HepG2 (cell line): ENCODE data around the gene BTG2. TPM values are rescaled to one million over a fixed set of nuclear protein-coding genes. Genes with fewer than 3 reads are reported as not detected.

ENCODE experiments used
- ATAC-seq: fragments of 200-7000 bp; cut with Tn5 transposase; 3 replicates; pipeline ENCODE4 v1.9.1; 2020; ENCODE audit warnings: mild to moderate bottlenecking, moderate library complexity
- BruUV-seq: library from RNA; stranded (reverse); fragments of 400-500 nt; replicated peaks from 2 replicates; lab custom pipeline; 2021; lab: Mats Ljungman, UMichigan
- CTCF ChIA-PET: fragments of 300-600 bp; formaldehyde crosslinking; extraction: SDS; loops from one replicate; lab custom pipeline; 2021; ENCODE audit warnings: low total read pairs, inconsistent platforms, low intra/inter-chr PET ratio; lab: Yijun Ruan, JAX
- POLR2A ChIA-PET: fragments of 350-600 bp; sonication (Branson Sonifier 250); formaldehyde crosslinking; loops from one replicate; lab custom pipeline; 2020; ENCODE audit warnings: antibody characterized with exemption, inconsistent platforms; lab: Yijun Ruan, JAX
- DNase-seq: peaks from one replicate; pipeline ENCODE4 v3.0.0-alpha.2; 2015; ENCODE audit warnings: low spot score
- FAIRE-seq: peaks from 3 replicates; lab custom pipeline; 2011; peaks lifted over from hg19 to GRCh38; lab: Jason Lieb, UNC
- H2AFZ ChIP-seq: one replicate; pipeline ENCODE4 v1.6.1; 2011; ENCODE audit warnings: low read length, inconsistent platforms
- H3K27ac ChIP-seq: fragments of 300-600 bp; 3 replicates; pipeline ENCODE4 v1.8.0; 2011; ENCODE audit warnings: mixed run types, mild to moderate bottlenecking, mixed read lengths, low read length, inconsistent platforms; ENCODE audit not compliant: insufficient read depth; ENCODE audit errors: extremely low read length
- H3K27me3 ChIP-seq, 2 experiments: fragments of 200-600 bp in 1 of 2; 2 replicates in 1 of 2; 3 replicates in 1 of 2; pipeline versions ENCODE4 v1.6.0 to v1.8.0; 2011; ENCODE audit warnings: low read length in 2 of 2, mild to moderate bottlenecking in 2 of 2, moderate library complexity in 2 of 2, inconsistent platforms in 1 of 2; ENCODE audit not compliant: insufficient read depth in 2 of 2, control insufficient read depth in 1 of 2
- H3K36me3 ChIP-seq, 2 experiments: fragments of 200-600 bp in 1 of 2; replicated peaks in 1 of 2; 2 replicates in 1 of 2; 3 replicates in 1 of 2; pipeline versions ENCODE4 v1.5.1 to v1.8.0; 2011; ENCODE audit warnings: low read length in 2 of 2, inconsistent platforms in 1 of 2; ENCODE audit not compliant: insufficient read depth in 2 of 2, control insufficient read depth in 1 of 2
- H3K4me1 ChIP-seq: 2 replicates; pipeline ENCODE4 v1.5.1; 2012; ENCODE audit warnings: low read length, inconsistent platforms; ENCODE audit not compliant: insufficient read depth
- H3K4me2 ChIP-seq: 2 replicates; pipeline ENCODE4 v1.6.0; 2011; ENCODE audit warnings: low read depth, low read length, inconsistent platforms
- H3K4me3 ChIP-seq, 3 experiments: fragments of 200-600 bp in 1 of 3; sonication (generic), shearing (Covaris generic) in 1 of 3; replicated peaks in 1 of 3; 2 replicates each; pipeline ENCODE4 v1.5.1; 2011 to 2016; ENCODE audit warnings: low read length in 3 of 3, inconsistent platforms in 2 of 3, low read depth in 2 of 3, mild to moderate bottlenecking in 2 of 3, control low read depth in 1 of 3, mixed read lengths in 1 of 3; ENCODE audit not compliant: insufficient read depth in 1 of 3
- H3K79me2 ChIP-seq: one replicate; pipeline ENCODE4 v1.6.1; 2011; ENCODE audit warnings: low read length, inconsistent platforms; ENCODE audit not compliant: insufficient read depth
- H3K9ac ChIP-seq: 2 replicates; pipeline ENCODE4 v1.6.0; 2011; ENCODE audit warnings: mild to moderate bottlenecking, low read depth, low read length, inconsistent platforms; ENCODE audit not compliant: insufficient read depth
- H3K9me3 ChIP-seq: 2 replicates; pipeline ENCODE4 v1.5.1; 2012; ENCODE audit warnings: mild to moderate bottlenecking, low read length
- H4K20me1 ChIP-seq: 2 replicates; pipeline ENCODE4 v1.6.0; 2011; ENCODE audit warnings: inconsistent platforms, mild to moderate bottlenecking, low read length, moderate library complexity; ENCODE audit not compliant: insufficient read depth
- CCAR2 ChIP-seq: fragments of 200-400 bp; formaldehyde crosslinking; optimal IDR thresholded peaks from 2 replicates; pipeline ENCODE3; 2018; ENCODE audit warnings: low read depth, mild to moderate bottlenecking, low read length, moderate library complexity
- EEA1 ChIP-seq: sonication (generic); formaldehyde crosslinking; IDR thresholded peaks from 2 replicates; pipeline ENCODE4 v1.5.1; 2020; ENCODE audit warnings: mild to moderate bottlenecking, missing genetic modification reagents, borderline replicate concordance
- FOXO1 ChIP-seq: sonication (generic); formaldehyde crosslinking; IDR thresholded peaks from 2 replicates; pipeline ENCODE4 v1.4.0; 2020; ENCODE audit warnings: missing genetic modification reagents
- HOXD1 ChIP-seq: sonication (generic); formaldehyde crosslinking; IDR thresholded peaks from 2 replicates; pipeline ENCODE4 v1.5.0; 2020; ENCODE audit warnings: missing genetic modification reagents
- NR2F1 ChIP-seq, 2 experiments: fragments of 450-650 bp in 1 of 2; formaldehyde crosslinking in 1 of 2; IDR thresholded peaks; 2 replicates each; pipeline versions ENCODE4 v1.5.0 to v1.6.1; 2016 to 2020; ENCODE audit warnings: mild to moderate bottlenecking in 1 of 2, missing compliant biosample characterization in 1 of 2, missing genetic modification reagents in 1 of 2, moderate library complexity in 1 of 2
- PAF1 ChIP-seq: IDR thresholded peaks from 2 replicates; pipeline ENCODE4 v1.6.1; 2016; ENCODE audit warnings: missing genetic modification reagents, missing compliant biosample characterization
- PITX1 ChIP-seq: sonication (generic); formaldehyde crosslinking; IDR thresholded peaks from 2 replicates; pipeline ENCODE4 v1.5.1; 2020; ENCODE audit warnings: mild to moderate bottlenecking, missing genetic modification reagents
- SNRNP70 ChIP-seq: fragments of 200-400 bp; formaldehyde crosslinking; IDR thresholded peaks from 2 replicates; pipeline ENCODE4 v1.6.1; 2017; ENCODE audit warnings: mild to moderate bottlenecking, low read depth, low read length, moderate library complexity
- SP1 ChIP-seq, 2 experiments: fragments of 450-650 bp in 1 of 2; sonication (generic) in 1 of 2; formaldehyde crosslinking in 1 of 2; IDR thresholded peaks; 2 replicates each; pipeline versions ENCODE4 v1.4.0 to v1.6.1; 2016 to 2020; ENCODE audit warnings: missing genetic modification reagents in 1 of 2
- TARDBP ChIP-seq: sonication (generic); formaldehyde crosslinking; IDR thresholded peaks from 2 replicates; pipeline ENCODE4 v1.8.0; 2022; ENCODE audit warnings: mild to moderate bottlenecking, missing genetic modification reagents
- WIZ ChIP-seq: sonication (generic); formaldehyde crosslinking; IDR thresholded peaks from 2 replicates; pipeline ENCODE4 v1.5.1; 2020; ENCODE audit warnings: mild to moderate bottlenecking, missing genetic modification reagents
- ZBTB42 ChIP-seq: sonication (generic); formaldehyde crosslinking; IDR thresholded peaks from 2 replicates; pipeline ENCODE4 v1.5.0; 2020; ENCODE audit warnings: mild to moderate bottlenecking, missing genetic modification reagents
- ZFP90 ChIP-seq: sonication (generic); formaldehyde crosslinking; IDR thresholded peaks from 2 replicates; pipeline ENCODE4 v1.8.0; 2022; ENCODE audit warnings: missing genetic modification reagents, mild to moderate bottlenecking, inconsistent platforms, borderline replicate concordance
- WGBS: methylation state at CpG from one replicate; pipeline ENCODE4 v1.1.6; 2017; ENCODE audit warnings: low lambda C conversion rate; 5-methylcytosine and 5-hydroxymethylcytosine counted together
- in situ Hi-C: cut with HindIII; loops from 2 replicates; pipeline ENCODE4 v1.10.0; 2017; ENCODE audit warnings: low pct_unique_long_range_greater_than_20kb; ENCODE audit not compliant: extremely low pct_ligation_motif_present
- intact Hi-C: fragments of 100-400 bp; cut with micrococcal nuclease; formaldehyde crosslinking; loops from one replicate; pipeline ENCODE4 v1.10.0; 2022; ENCODE audit not compliant: unreplicated experiment
- polyA plus RNA-seq, 8 experiments: library from polyadenylated mRNA; depleted of rRNA in 3 of 8; stranded (reverse) in 7 of 8; unstranded in 1 of 8; fragments of >200 nt; fragmentation: Illumina TruSeq in 4 of 8; extraction: Trizol in 4 of 8; gene quantifications; 2 replicates each; pipeline versions ENCODE4 v1.2.1 to v1.2.3, GENCODE V29; 2011 to 2016; ENCODE audit warnings: low read depth in 4 of 8, missing spikeins in 1 of 8, mixed read lengths in 1 of 8; ENCODE audit not compliant: insufficient read depth in 1 of 8
- total RNA-seq, 5 experiments: library from RNA; depleted of rRNA; stranded (reverse); fragments of >200 nt; fragmentation: Illumina TruSeq; extraction: Trizol; gene quantifications; 2 replicates each; pipeline ENCODE4 v1.2.3, GENCODE V29; 2016; ENCODE audit warnings: low read depth in 1 of 5
- TF ChIP-seq, protein P1 (sequence below): sonication (generic); formaldehyde crosslinking; IDR thresholded peaks from 2 replicates; pipeline ENCODE4 v1.8.1; 2023; ENCODE audit warnings: missing genetic modification reagents, inconsistent platforms, borderline replicate concordance

The BTG2 gene
- total and polyA plus RNA-seq, 2 of the 13 experiments (the other 11 are each of a cell fraction or from before 2014, with no cell fraction given): 13.6 to 18.3 TPM

GRCh38 chr1:203308328-203308922 is 3.1 kb downstream of the BTG2 start:
- H3K79me2 ChIP-seq: peaks cover 13% of the 10 kb centered on the region
- no peak overlapping the region for H3K4me3 ChIP-seq
- no TSS peak for BruUV-seq
- peaks cover 0 to 16% of the 10 kb centered on the region in 2 experiments; a peak in 3 of 5 replicates for H3K27me3 ChIP-seq
- 86% methylated on average over 5 of the region's 5 CpGs for WGBS
- no peak overlapping the region for H3K27ac ChIP-seq
- H3K9me3 ChIP-seq: no peaks in the 10 kb centered on the region
- CTCF ChIA-PET: no interaction called here
- H3K4me1 ChIP-seq: peaks cover 34% of the 10 kb centered on the region
- H2AFZ ChIP-seq: no peak overlapping the region
- peaks cover 0 to 3% of the 10 kb centered on the region in 2 experiments; a peak in 1 of 5 replicates for H3K36me3 ChIP-seq
- no peak for ATAC-seq
- H4K20me1 ChIP-seq: no peaks in the 10 kb centered on the region
- FAIRE-seq: no peak
- no peak for DNase-seq
- TF ChIP-seq CCAR2 (no peak), PAF1 (CRISPR knock-in tag) (0 out of 2 replicates have a peak, but pooled peaks have one; percentile 49), ZBTB42 (no peak)
- in situ Hi-C loops: no loop called here
- POLR2A ChIA-PET: interaction anchor here (1.6 to 6.3 kb wide), 2 partner anchors 12 to 20 kb away, joined by 3 to 77 read pairs; no protein-coding TSS in a partner anchor
- intact Hi-C loops: no loop called here
- H3K9ac ChIP-seq: no peak overlapping the region
- no peak overlapping the region for H3K4me2 ChIP-seq

DNA sequence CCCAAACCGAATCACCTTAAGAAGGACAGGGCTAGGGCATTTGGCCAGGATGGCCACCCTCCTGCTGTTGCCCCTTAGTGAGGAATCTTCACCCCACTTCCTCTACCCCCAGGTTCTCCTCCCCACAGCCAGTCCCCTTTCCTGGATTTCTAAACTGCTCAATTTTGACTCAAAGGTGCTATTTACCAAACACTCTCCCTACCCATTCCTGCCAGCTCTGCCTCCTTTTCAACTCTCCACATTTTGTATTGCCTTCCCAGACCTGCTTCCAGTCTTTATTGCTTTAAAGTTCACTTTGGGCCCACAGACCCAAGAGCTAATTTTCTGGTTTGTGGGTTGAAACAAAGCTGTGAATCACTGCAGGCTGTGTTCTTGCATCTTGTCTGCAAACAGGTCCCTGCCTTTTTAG is 3.6 kb downstream of the BTG2 start:
- POLR2A ChIA-PET: interaction anchor here (1.6 to 6.3 kb wide), 2 partner anchors 12 to 20 kb away, joined by 3 to 77 read pairs; no protein-coding TSS in a partner anchor
- in situ Hi-C loops (no loop called here), intact Hi-C loops (no loop called here)
- ATAC-seq (no peak), FAIRE-seq (no peak), DNase-seq (no peak)
- H2AFZ ChIP-seq: no peak overlapping the region
- no peak overlapping the region for H3K9ac ChIP-seq
- H3K36me3 ChIP-seq: peaks cover 0 to 3% of the 10 kb centered on the region in 2 experiments; a peak in 1 of 5 replicates
- no peaks in the 10 kb centered on the region for H4K20me1 ChIP-seq
- H3K4me1 ChIP-seq: peaks cover 29% of the 10 kb centered on the region
- peaks cover 13% of the 10 kb centered on the region for H3K79me2 ChIP-seq
- TF ChIP-seq TARDBP (CRISPR knock-in tag) (no peak), EEA1 (no peak), NR2F1 (CRISPR knock-in tag; IDR thresholded peaks at IDR 0.05) (no peak), WIZ (CRISPR knock-in tag) (no peak), ZFP90 (CRISPR knock-in tag) (no peak), PITX1 (no peak), HOXD1 (CRISPR knock-in tag) (no peak), FOXO1 (CRISPR knock-in tag) (no peak), SP1 (IDR thresholded peaks at IDR 0.05) (no peak), SP1 (CRISPR knock-in tag; IDR thresholded peaks at IDR 0.05) (no peak), SNRNP70 (no peak)
- TF ChIP-seq, protein P1, sequence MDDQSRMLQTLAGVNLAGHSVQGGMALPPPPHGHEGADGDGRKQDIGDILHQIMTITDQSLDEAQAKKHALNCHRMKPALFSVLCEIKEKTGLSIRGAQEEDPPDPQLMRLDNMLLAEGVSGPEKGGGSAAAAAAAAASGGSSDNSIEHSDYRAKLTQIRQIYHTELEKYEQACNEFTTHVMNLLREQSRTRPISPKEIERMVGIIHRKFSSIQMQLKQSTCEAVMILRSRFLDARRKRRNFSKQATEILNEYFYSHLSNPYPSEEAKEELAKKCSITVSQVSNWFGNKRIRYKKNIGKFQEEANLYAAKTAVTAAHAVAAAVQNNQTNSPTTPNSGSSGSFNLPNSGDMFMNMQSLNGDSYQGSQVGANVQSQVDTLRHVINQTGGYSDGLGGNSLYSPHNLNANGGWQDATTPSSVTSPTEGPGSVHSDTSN (CRISPR knock-in tag): no peak
- BruUV-seq: no TSS peak
- H3K4me2 ChIP-seq: no peak overlapping the region
- WGBS: 82% methylated on average over 1 of the region's 1 CpG
- CTCF ChIA-PET: no interaction called here
- no peak overlapping the region for H3K27ac ChIP-seq
- H3K9me3 ChIP-seq: no peaks in the 10 kb centered on the region
- H3K27me3 ChIP-seq: peaks cover 0 to 11% of the 10 kb centered on the region in 2 experiments; a peak in 3 of 5 replicates
- H3K4me3 ChIP-seq: no peak overlapping the region
